GM12878 (cell line): ENCODE data around the gene ZNF428. TPM values are rescaled to one million over a fixed set of nuclear protein-coding genes. Genes with fewer than 3 reads are reported as not detected.
"Not testable (repeated sequence)": the region's sequence is repeated elsewhere in the genome, so short reads cannot be mapped to it uniquely, and the experiment has no call there.

Experiments used
- ATAC-seq: fragments of 200-7000 bp; cut with Tn5 transposase; 3 replicates; pipeline ENCODE4 v1.9.1; 2020; ENCODE audit warnings: mild to moderate bottlenecking, moderate library complexity
- BruUV-seq: library from RNA; stranded (reverse); fragments of 400-500 nt; replicated peaks from 2 replicates; lab custom pipeline; 2021; lab: Mats Ljungman, UMichigan
- CTCF ChIA-PET: fragments of 300-600 bp; sonication (Branson Sonifier 250); formaldehyde crosslinking; extraction: SDS; loops from one replicate; lab custom pipeline; 2021; ENCODE audit warnings: inconsistent platforms; lab: Yijun Ruan, JAX
- POLR2A ChIA-PET: fragments of 350-600 bp; formaldehyde crosslinking; extraction: SDS; loops from one replicate; lab custom pipeline; 2021; ENCODE audit warnings: inconsistent platforms; lab: Charles Lee
- RAD21 ChIA-PET: fragments of 300-600 bp; sonication (Branson Sonifier 250); formaldehyde crosslinking; loops from one replicate; lab custom pipeline; 2023; ENCODE audit warnings: antibody characterized with exemption; ENCODE audit not compliant: unreplicated experiment; lab: Charles Lee
- SMC1A ChIA-PET: fragments of 300-600 bp; sonication (Branson Sonifier 250); formaldehyde crosslinking; loops from one replicate; lab custom pipeline; 2023; ENCODE audit not compliant: unreplicated experiment, uncharacterized antibody; lab: Charles Lee
- DNase-seq: peaks from one replicate; pipeline ENCODE4 v3.0.0-alpha.2; 2011; ENCODE audit warnings: low read depth, low spot score
- FAIRE-seq: peaks from 3 replicates; lab custom pipeline; 2011; peaks lifted over from hg19 to GRCh38; lab: Jason Lieb, UNC
- H2AFZ ChIP-seq: 2 replicates; pipeline ENCODE4 v1.6.0; 2011; ENCODE audit warnings: low read depth, low read length, control low read depth; ENCODE audit not compliant: control insufficient read depth
- H3K27ac ChIP-seq: 2 replicates; pipeline ENCODE4 v1.5.1; 2011; ENCODE audit warnings: control low read depth; ENCODE audit not compliant: control insufficient read depth, insufficient read depth
- H3K27me3 ChIP-seq, 2 experiments: replicated peaks in 1 of 2; 2 replicates each; pipeline versions ENCODE4 v1.6.0 to v1.6.1; 2011; ENCODE audit warnings: low read length in 1 of 2; ENCODE audit not compliant: control insufficient read depth in 2 of 2, insufficient read depth in 2 of 2
- H3K36me3 ChIP-seq, 2 experiments: 2 replicates each; pipeline ENCODE4 v1.5.1; 2011; ENCODE audit warnings: low read length in 1 of 2; ENCODE audit not compliant: control insufficient read depth in 2 of 2, insufficient read depth in 2 of 2
- H3K4me1 ChIP-seq: 2 replicates; pipeline ENCODE4 v1.6.1; 2011; ENCODE audit warnings: mild to moderate bottlenecking, low read length, moderate library complexity, mixed read lengths; ENCODE audit not compliant: control insufficient read depth, insufficient read depth
- H3K4me2 ChIP-seq: 2 replicates; pipeline ENCODE4 v1.6.0; 2011; ENCODE audit warnings: control low read depth; ENCODE audit not compliant: control insufficient read depth, insufficient read depth
- H3K4me3 ChIP-seq: fragments of 200-600 bp; sonication (generic); 2 replicates; pipeline ENCODE4 v1.5.1; 2016
- H3K79me2 ChIP-seq: 2 replicates; pipeline ENCODE4 v1.6.0; 2011; ENCODE audit warnings: low read length; ENCODE audit not compliant: control insufficient read depth, insufficient read depth
- H3K9ac ChIP-seq: 2 replicates; pipeline ENCODE4 v1.8.0; 2011; ENCODE audit warnings: low read length, control low read depth, mixed read lengths; ENCODE audit not compliant: control insufficient read depth, insufficient read depth
- H3K9me3 ChIP-seq: replicated peaks from 3 replicates; pipeline ENCODE4 v1.5.1; 2011; ENCODE audit warnings: mild to moderate bottlenecking, low read length; ENCODE audit not compliant: control insufficient read depth, insufficient read depth
- H4K20me1 ChIP-seq: 2 replicates; pipeline ENCODE4 v1.6.0; 2011; ENCODE audit not compliant: control insufficient read depth, insufficient read depth
- EED ChIP-seq: sonication (generic); IDR thresholded peaks from 2 replicates; pipeline ENCODE4 v1.6.1; 2016; ENCODE audit warnings: antibody characterized with exemption, low read depth
- ETV6 ChIP-seq, 2 experiments: fragments of 450-650 bp in 1 of 2; IDR thresholded peaks in 1 of 2; conservative IDR thresholded peaks in 1 of 2; 2 replicates each; pipeline ENCODE4 v1.6.1; 2014; ENCODE audit warnings: antibody characterized with exemption in 1 of 2, borderline replicate concordance in 1 of 2, low read depth in 1 of 2, mild to moderate bottlenecking in 1 of 2, moderate library complexity in 1 of 2
- MEF2B ChIP-seq: fragments of 450-650 bp; IDR thresholded peaks from 2 replicates; pipeline ENCODE4 v1.6.1; 2018; ENCODE audit warnings: mild to moderate bottlenecking, moderate library complexity; ENCODE audit not compliant: partially characterized antibody, poor library complexity, severe bottlenecking
- RB1 ChIP-seq: fragments of 450-650 bp; formaldehyde crosslinking; IDR thresholded peaks from 2 replicates; pipeline ENCODE4 v1.6.1; 2017; ENCODE audit warnings: mild to moderate bottlenecking, borderline replicate concordance
- REST ChIP-seq: IDR thresholded peaks from 2 replicates; pipeline ENCODE4 v1.6.1; 2012; ENCODE audit warnings: mild to moderate bottlenecking, low read depth, low read length
- WGBS: methylation state at CpG from one replicate; pipeline ENCODE4 v1.1.6; 2016; ENCODE audit warnings: low lambda C conversion rate; ENCODE audit not compliant: insufficient replicate concordance, insufficient coverage; ENCODE audit errors: missing lambda C conversion rate; 5-methylcytosine and 5-hydroxymethylcytosine counted together
- in situ Hi-C: fragments of 300-500 bp; cut with MboI; formaldehyde crosslinking; loops from 9 replicates; pipeline ENCODE4 v1.14.3; 2018; ENCODE audit warnings: mixed read lengths
- intact Hi-C: fragments of 100-400 bp; cut with micrococcal nuclease; formaldehyde crosslinking; loops from one replicate; pipeline ENCODE4 v1.14.2; 2022; ENCODE audit not compliant: unreplicated experiment
- polyA plus RNA-seq, 11 experiments: library from polyadenylated mRNA; depleted of rRNA in 4 of 11; unstranded in 6 of 11; stranded (reverse) in 5 of 11; fragments of >200 nt; fragmentation: Nextera tagmentation in 4 of 11; fragmentation: Illumina TruSeq in 1 of 11; extraction: Ambion mirVana in 4 of 11; extraction: Trizol in 1 of 11; gene quantifications; 1 replicate in 1 of 11; 2 replicates in 10 of 11; pipeline versions ENCODE4 v1.2.1 to v1.2.3, GENCODE V29; 2011 to 2016; ENCODE audit warnings: inconsistent platforms in 2 of 11, missing spikeins in 2 of 11, low read depth in 1 of 11
- total RNA-seq, 4 experiments: library from RNA; depleted of rRNA in 3 of 4; stranded (reverse); fragments of >200 nt in 3 of 4; fragmentation: Illumina TruSeq in 1 of 4; extraction: Trizol in 1 of 4; gene quantifications; 2 replicates each; pipeline versions ENCODE4 v1.2.1 to v1.2.3, GENCODE V29; 2013 to 2021

Gene ZNF428
- total and polyA plus RNA-seq, 10 of the 15 experiments (the other 5 are each of a cell fraction or from before 2014, with no cell fraction given), result 0.27 to 57.8 (median 20.4) TPM

GRCh38 chr19:43636121-43636683 lies 16.8 kb upstream of the ZNF428 start:
- Histone ChIP-seq H3K9me3 (no peaks in the 10 kb centered on the region), H3K9ac (no peak overlapping the region), H3K27ac (no peak overlapping the region), H4K20me1 (no peaks in the 10 kb centered on the region), H3K4me2 (no peak overlapping the region), H3K27me3 (peaks cover 10 to 19% of the 10 kb centered on the region in 2 experiments), H3K36me3 (no peaks in the 10 kb centered on the region), H2AFZ (no peak overlapping the region), H3K4me3 (no peak overlapping the region), H3K4me1 (peaks cover 5% of the 10 kb centered on the region), H3K79me2 (no peaks in the 10 kb centered on the region)
- ChIA-PET SMC1A (no interaction called here), CTCF (no interaction called here), POLR2A (no interaction called here), RAD21 (no interaction called here)
- no peak for ATAC-seq
- intact Hi-C loops (no loop called here), in situ Hi-C loops (no loop called here)
- 41% methylated on average over 14 of the region's 14 CpGs for WGBS
- FAIRE-seq, result no peak
- BruUV-seq, result no TSS peak
- TF ChIP-seq ETV6 (conservative IDR thresholded peaks at IDR 0.05 in 1 of 2, IDR thresholded peaks at IDR 0.05 in 1 of 2; ENCODE audit: borderline replicate concordance in 1 of 2, low read depth in 1 of 2), result no peak
- no peak for TF ChIP-seq EED
- no peak for TF ChIP-seq MEF2B
- no peak for TF ChIP-seq RB1
- no peak for TF ChIP-seq REST
- no peak for DNase-seq

DNA sequence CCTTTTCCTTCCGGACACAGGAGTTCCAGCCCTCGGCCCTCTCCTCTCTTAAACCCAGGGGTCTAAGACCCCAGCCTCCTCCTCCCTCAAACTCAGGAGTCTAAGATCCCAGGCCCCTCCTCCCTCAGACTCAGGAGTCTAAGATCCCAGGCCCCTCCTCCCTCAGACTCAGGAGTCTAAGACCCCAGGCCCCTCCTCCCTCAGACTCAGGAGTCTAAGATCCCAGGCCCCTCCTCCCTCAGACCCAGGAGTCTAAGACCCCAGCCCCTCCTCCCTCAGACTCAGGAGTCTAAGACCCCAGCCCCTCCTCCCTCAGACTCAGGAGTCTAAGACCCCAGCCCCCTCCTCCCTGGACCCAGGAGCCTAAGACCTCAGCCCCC lies 16.1 kb upstream of the ZNF428 start:
- H2AFZ ChIP-seq, H3K4me3 ChIP-seq, H3K27ac ChIP-seq, H3K4me2 ChIP-seq, H4K20me1 ChIP-seq, intact Hi-C loops, H3K79me2 ChIP-seq, H3K36me3 ChIP-seq, H3K4me1 ChIP-seq, POLR2A ChIA-PET, H3K9me3 ChIP-seq, RAD21 ChIA-PET, DNase-seq, H3K9ac ChIP-seq, in situ Hi-C loops, FAIRE-seq, SMC1A ChIA-PET, ATAC-seq, BruUV-seq: not testable (repeated sequence)
- CTCF ChIA-PET, result interaction anchor here (1.6 kb wide), 1 partner anchor 115 kb away, joined by 4 read pairs; no protein-coding TSS in a partner anchor
- WGBS, result 65% methylated on average over 2 of the region's 2 CpGs
- H3K27me3 ChIP-seq, result peaks cover 10 to 17% of the 10 kb centered on the region in 2 experiments
